Left ventricle myocardium inferior (tissue), 1 donor: ENCODE results near the gene BAG3. TPM values are rescaled to one million over a fixed set of nuclear protein-coding genes. Genes with fewer than 3 reads are reported as not detected.

Experiments used
- DNase-seq: peaks from one replicate; pipeline ENCODE4 v3.0.0-alpha.2; 2020
- H3K27ac ChIP-seq: fragments of 200-600 bp; replicated peaks from 2 replicates; pipeline ENCODE4 v1.8.0; 2021
- H3K27me3 ChIP-seq: fragments of 200-600 bp; 2 replicates; pipeline ENCODE4 v1.8.0; 2021; ENCODE audit warnings: low read depth
- H3K36me3 ChIP-seq: fragments of 200-600 bp; 2 replicates; pipeline ENCODE4 v1.8.0; 2021
- H3K4me1 ChIP-seq: fragments of 200-600 bp; 2 replicates; pipeline ENCODE4 v1.8.0; 2021
- H3K4me3 ChIP-seq: fragments of 200-600 bp; 2 replicates; pipeline ENCODE4 v1.8.0; 2021; ENCODE audit warnings: mild to moderate bottlenecking, moderate library complexity
- H3K9me3 ChIP-seq: fragments of 200-600 bp; replicated peaks from 2 replicates; pipeline ENCODE4 v1.8.0; 2021
- intact Hi-C: fragments of 100-400 bp; cut with micrococcal nuclease; formaldehyde crosslinking; loops from one replicate; pipeline ENCODE4 v1.11.0; 2022
- total RNA-seq: library from RNA; stranded (reverse); fragmentation: NEBNext Ultra II Directional; extraction: Animal tissue kit (Norgen Biotek cat#: 25700); gene quantifications from one replicate; pipeline ENCODE4 v1.2.1, GENCODE V29; 2021
- TF ChIP-seq, protein P1 (sequence below): fragments of 200-600 bp; IDR thresholded peaks from 2 replicates; pipeline ENCODE4 v1.8.0; 2021; ENCODE audit warnings: antibody characterized with exemption, mild to moderate bottlenecking, borderline replicate concordance
- donor health status: DM: no; HTN: yes; CAD: no; lungs with severe emphysema.

Gene BAG3
- total RNA-seq, 1 donor from 2014 or later = 164 TPM

- no peak for DNase-seq
- no peak overlapping the region for H3K27ac ChIP-seq
- intact Hi-C loops = no loop called here
- H3K9me3 ChIP-seq = no peaks in the 10 kb centered on the region
- no peaks in the 10 kb centered on the region for H3K27me3 ChIP-seq
- H3K36me3 ChIP-seq = no peaks in the 10 kb centered on the region
- no peak overlapping the region for H3K4me3 ChIP-seq
- TF ChIP-seq, protein P1, sequence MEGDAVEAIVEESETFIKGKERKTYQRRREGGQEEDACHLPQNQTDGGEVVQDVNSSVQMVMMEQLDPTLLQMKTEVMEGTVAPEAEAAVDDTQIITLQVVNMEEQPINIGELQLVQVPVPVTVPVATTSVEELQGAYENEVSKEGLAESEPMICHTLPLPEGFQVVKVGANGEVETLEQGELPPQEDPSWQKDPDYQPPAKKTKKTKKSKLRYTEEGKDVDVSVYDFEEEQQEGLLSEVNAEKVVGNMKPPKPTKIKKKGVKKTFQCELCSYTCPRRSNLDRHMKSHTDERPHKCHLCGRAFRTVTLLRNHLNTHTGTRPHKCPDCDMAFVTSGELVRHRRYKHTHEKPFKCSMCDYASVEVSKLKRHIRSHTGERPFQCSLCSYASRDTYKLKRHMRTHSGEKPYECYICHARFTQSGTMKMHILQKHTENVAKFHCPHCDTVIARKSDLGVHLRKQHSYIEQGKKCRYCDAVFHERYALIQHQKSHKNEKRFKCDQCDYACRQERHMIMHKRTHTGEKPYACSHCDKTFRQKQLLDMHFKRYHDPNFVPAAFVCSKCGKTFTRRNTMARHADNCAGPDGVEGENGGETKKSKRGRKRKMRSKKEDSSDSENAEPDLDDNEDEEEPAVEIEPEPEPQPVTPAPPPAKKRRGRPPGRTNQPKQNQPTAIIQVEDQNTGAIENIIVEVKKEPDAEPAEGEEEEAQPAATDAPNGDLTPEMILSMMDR = no peak
- no peaks in the 10 kb centered on the region for H3K4me1 ChIP-seq
These were observed 62.7 kb downstream of the BAG3 start for GRCh38 chr10:119713744-119714483.

DNA sequence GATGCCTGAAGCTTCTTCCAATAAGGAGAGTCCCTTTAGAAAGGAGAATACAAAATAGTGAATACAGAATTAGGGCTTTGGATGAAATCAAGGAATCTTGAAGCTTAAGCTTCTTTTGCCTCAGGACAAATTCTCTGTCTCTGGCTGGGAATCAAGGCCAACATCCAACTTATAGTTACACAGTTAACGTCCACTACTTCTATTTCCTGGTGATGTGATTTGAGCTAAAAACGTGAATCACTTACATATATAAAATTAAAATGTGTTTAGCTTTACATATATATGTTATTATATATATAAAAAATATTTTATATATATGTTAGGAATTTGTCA lies 63.3 kb downstream of the BAG3 start:
- Histone ChIP-seq H3K4me1 (no peaks in the 10 kb centered on the region), H3K9me3 (no peaks in the 10 kb centered on the region), H3K27me3 (no peaks in the 10 kb centered on the region), H3K36me3 (no peaks in the 10 kb centered on the region), H3K4me3 (no peak overlapping the region), H3K27ac (no peak overlapping the region)
- intact Hi-C loops = no loop called here
- no peak for DNase-seq
- TF ChIP-seq, protein P1 = no peak

DNA sequence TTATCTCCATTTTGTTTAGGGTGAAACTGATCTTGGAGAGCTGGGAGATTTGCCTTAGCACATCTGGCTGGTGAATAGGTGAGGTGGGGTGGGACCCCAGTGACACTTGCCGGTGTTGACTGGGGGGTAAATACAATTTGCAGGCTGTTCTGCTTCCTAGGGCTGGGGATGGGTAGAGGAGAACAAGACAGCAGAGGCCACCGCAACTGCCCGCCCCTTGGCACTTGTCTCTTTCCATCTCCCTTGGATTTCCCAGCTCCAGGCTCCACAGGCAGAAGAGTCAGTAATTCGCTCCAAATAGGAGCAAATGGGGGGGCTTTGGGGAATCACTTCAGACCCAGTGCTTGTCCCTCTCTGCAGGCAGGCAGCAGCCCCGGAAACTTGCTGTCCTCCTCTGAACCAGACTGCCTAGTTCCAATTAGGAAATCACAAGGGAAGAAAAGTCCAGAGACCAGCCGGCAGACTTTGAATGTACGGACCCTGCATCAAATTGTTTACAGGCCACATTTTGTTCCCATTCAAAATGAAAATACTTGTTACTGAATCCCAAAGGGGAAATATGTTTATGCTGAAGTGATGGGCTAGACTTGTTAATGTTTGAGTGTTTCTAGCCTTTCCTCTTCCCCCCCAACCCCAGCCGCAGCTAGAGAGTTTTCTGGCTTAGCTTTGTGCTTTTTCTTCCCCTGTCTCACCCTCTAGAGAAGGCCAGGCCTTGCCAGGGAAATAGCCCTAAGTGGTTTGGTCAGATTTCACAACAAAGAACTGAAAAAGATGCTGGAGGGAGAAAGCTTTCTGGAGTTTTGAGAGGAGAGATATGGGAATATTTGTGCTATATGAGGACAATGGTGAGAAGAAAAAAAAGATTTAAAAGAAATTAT lies 64.7 kb downstream of the BAG3 start:
- TF ChIP-seq, protein P1 = no peak
- H3K4me1 ChIP-seq = no peaks in the 10 kb centered on the region
- no peak for DNase-seq
- H3K4me3 ChIP-seq = no peak overlapping the region
- no peaks in the 10 kb centered on the region for H3K27me3 ChIP-seq
- intact Hi-C loops = no loop called here
- H3K36me3 ChIP-seq = no peaks in the 10 kb centered on the region
- H3K27ac ChIP-seq = peak overlapping the region; percentile 23
- H3K9me3 ChIP-seq = no peaks in the 10 kb centered on the region

GRCh38 chr10:119723161-119723560 lies 72.0 kb downstream of the BAG3 start:
- no peaks in the 10 kb centered on the region for H3K9me3 ChIP-seq
- intact Hi-C loops = no loop called here
- H3K4me3 ChIP-seq = no peak overlapping the region
- H3K4me1 ChIP-seq = peaks cover 36% of the 10 kb centered on the region
- H3K36me3 ChIP-seq = no peaks in the 10 kb centered on the region
- no peaks in the 10 kb centered on the region for H3K27me3 ChIP-seq
- DNase-seq = no peak
- TF ChIP-seq, protein P1 = no peak
- no peak overlapping the region for H3K27ac ChIP-seq

DNA sequence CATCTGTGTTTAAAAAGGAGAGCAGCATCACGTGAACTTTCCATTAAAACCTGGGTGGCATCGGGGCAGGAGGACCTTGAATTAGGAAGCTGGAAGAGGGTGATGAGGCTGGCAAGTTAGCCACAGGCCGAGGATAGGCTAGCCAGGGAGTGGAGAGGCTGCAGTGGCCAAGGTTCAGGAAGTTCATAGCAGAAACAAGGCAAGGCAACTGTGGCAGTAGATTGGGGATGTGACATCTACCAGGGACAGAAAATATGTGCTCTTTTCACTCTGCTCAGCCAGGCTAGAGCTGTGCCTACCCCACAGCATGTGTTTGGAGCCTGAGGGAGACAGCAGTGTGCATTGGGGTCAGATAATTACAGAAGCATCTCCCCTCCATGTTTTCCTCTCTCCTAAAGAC lies 72.4 kb downstream of the BAG3 start:
- Histone ChIP-seq H3K27ac (no peak overlapping the region), H3K36me3 (no peaks in the 10 kb centered on the region), H3K27me3 (no peaks in the 10 kb centered on the region), H3K9me3 (no peaks in the 10 kb centered on the region), H3K4me3 (no peak overlapping the region), H3K4me1 (peaks cover 36% of the 10 kb centered on the region)
- DNase-seq = no peak
- TF ChIP-seq, protein P1 = no peak
- intact Hi-C loops = no loop called here
